Measurements from ENCODE around the gene GNB1.

DNA sequence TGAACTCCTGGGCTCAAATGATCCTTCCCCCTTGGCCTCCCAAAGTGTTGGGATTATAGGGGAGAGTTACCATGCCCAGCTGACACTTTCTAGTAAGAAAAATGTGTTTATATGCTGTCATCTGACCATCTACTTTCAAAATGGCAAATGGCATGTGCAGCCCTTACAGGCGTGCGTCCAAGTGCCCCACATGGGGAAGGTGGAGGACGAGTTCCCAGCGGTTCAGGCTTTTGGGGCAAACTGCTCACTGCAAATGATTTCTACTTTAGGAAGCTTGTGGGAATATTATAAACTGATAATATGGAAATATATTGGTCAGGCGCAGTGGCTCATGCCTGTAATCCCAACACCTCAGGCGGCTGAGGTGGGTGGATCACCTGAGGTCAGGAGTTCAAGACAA, 71.1 kb downstream of the GNB1 start:
- TF ChIP-seq, protein P1, sequence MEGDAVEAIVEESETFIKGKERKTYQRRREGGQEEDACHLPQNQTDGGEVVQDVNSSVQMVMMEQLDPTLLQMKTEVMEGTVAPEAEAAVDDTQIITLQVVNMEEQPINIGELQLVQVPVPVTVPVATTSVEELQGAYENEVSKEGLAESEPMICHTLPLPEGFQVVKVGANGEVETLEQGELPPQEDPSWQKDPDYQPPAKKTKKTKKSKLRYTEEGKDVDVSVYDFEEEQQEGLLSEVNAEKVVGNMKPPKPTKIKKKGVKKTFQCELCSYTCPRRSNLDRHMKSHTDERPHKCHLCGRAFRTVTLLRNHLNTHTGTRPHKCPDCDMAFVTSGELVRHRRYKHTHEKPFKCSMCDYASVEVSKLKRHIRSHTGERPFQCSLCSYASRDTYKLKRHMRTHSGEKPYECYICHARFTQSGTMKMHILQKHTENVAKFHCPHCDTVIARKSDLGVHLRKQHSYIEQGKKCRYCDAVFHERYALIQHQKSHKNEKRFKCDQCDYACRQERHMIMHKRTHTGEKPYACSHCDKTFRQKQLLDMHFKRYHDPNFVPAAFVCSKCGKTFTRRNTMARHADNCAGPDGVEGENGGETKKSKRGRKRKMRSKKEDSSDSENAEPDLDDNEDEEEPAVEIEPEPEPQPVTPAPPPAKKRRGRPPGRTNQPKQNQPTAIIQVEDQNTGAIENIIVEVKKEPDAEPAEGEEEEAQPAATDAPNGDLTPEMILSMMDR (IDR thresholded peaks at IDR 0.05) = no peak
- no peak for TF ChIP-seq POLR2AphosphoS5 (IDR thresholded peaks at IDR 0.05)

Data from upper lobe of left lung (tissue), 4 donors.